HepG2 (cell line): Measurements from ENCODE around the gene GNB1. TPM values are rescaled to one million over a fixed set of nuclear protein-coding genes. Genes with fewer than 3 reads are reported as not detected.

Experiments
- ATAC-seq: fragments of 200-7000 bp; cut with Tn5 transposase; 3 replicates; pipeline ENCODE4 v1.9.1; 2020; ENCODE audit warnings: mild to moderate bottlenecking, moderate library complexity
- BruUV-seq: library from RNA; stranded (reverse); fragments of 400-500 nt; replicated peaks from 2 replicates; lab custom pipeline; 2021; lab: Mats Ljungman, UMichigan
- CTCF ChIA-PET: fragments of 300-600 bp; formaldehyde crosslinking; extraction: SDS; loops from one replicate; lab custom pipeline; 2021; ENCODE audit warnings: low total read pairs, inconsistent platforms, low intra/inter-chr PET ratio; lab: Yijun Ruan, JAX
- POLR2A ChIA-PET: fragments of 350-600 bp; sonication (Branson Sonifier 250); formaldehyde crosslinking; loops from one replicate; lab custom pipeline; 2020; ENCODE audit warnings: antibody characterized with exemption, inconsistent platforms; lab: Yijun Ruan, JAX
- DNase-seq: peaks from one replicate; pipeline ENCODE4 v3.0.0-alpha.2; 2015; ENCODE audit warnings: low spot score
- FAIRE-seq: peaks from 3 replicates; lab custom pipeline; 2011; peaks lifted over from hg19 to GRCh38; lab: Jason Lieb, UNC
- H2AFZ ChIP-seq: one replicate; pipeline ENCODE4 v1.6.1; 2011; ENCODE audit warnings: low read length, inconsistent platforms
- H3K27ac ChIP-seq: fragments of 300-600 bp; 3 replicates; pipeline ENCODE4 v1.8.0; 2011; ENCODE audit warnings: mixed run types, mild to moderate bottlenecking, mixed read lengths, low read length, inconsistent platforms; ENCODE audit not compliant: insufficient read depth; ENCODE audit errors: extremely low read length
- H3K27me3 ChIP-seq, 2 experiments: fragments of 200-600 bp in 1 of 2; 2 replicates in 1 of 2; 3 replicates in 1 of 2; pipeline versions ENCODE4 v1.6.0 to v1.8.0; 2011; ENCODE audit warnings: low read length in 2 of 2, mild to moderate bottlenecking in 2 of 2, moderate library complexity in 2 of 2, inconsistent platforms in 1 of 2; ENCODE audit not compliant: insufficient read depth in 2 of 2, control insufficient read depth in 1 of 2
- H3K36me3 ChIP-seq, 2 experiments: fragments of 200-600 bp in 1 of 2; replicated peaks in 1 of 2; 2 replicates in 1 of 2; 3 replicates in 1 of 2; pipeline versions ENCODE4 v1.5.1 to v1.8.0; 2011; ENCODE audit warnings: low read length in 2 of 2, inconsistent platforms in 1 of 2; ENCODE audit not compliant: insufficient read depth in 2 of 2, control insufficient read depth in 1 of 2
- H3K4me1 ChIP-seq: 2 replicates; pipeline ENCODE4 v1.5.1; 2012; ENCODE audit warnings: low read length, inconsistent platforms; ENCODE audit not compliant: insufficient read depth
- H3K4me2 ChIP-seq: 2 replicates; pipeline ENCODE4 v1.6.0; 2011; ENCODE audit warnings: low read depth, low read length, inconsistent platforms
- H3K4me3 ChIP-seq, 3 experiments: fragments of 200-600 bp in 1 of 3; sonication (generic), shearing (Covaris generic) in 1 of 3; replicated peaks in 1 of 3; 2 replicates each; pipeline ENCODE4 v1.5.1; 2011 to 2016; ENCODE audit warnings: low read length in 3 of 3, inconsistent platforms in 2 of 3, low read depth in 2 of 3, mild to moderate bottlenecking in 2 of 3, control low read depth in 1 of 3, mixed read lengths in 1 of 3; ENCODE audit not compliant: insufficient read depth in 1 of 3
- H3K79me2 ChIP-seq: one replicate; pipeline ENCODE4 v1.6.1; 2011; ENCODE audit warnings: low read length, inconsistent platforms; ENCODE audit not compliant: insufficient read depth
- H3K9ac ChIP-seq: 2 replicates; pipeline ENCODE4 v1.6.0; 2011; ENCODE audit warnings: mild to moderate bottlenecking, low read depth, low read length, inconsistent platforms; ENCODE audit not compliant: insufficient read depth
- H3K9me3 ChIP-seq: 2 replicates; pipeline ENCODE4 v1.5.1; 2012; ENCODE audit warnings: mild to moderate bottlenecking, low read length
- H4K20me1 ChIP-seq: 2 replicates; pipeline ENCODE4 v1.6.0; 2011; ENCODE audit warnings: inconsistent platforms, mild to moderate bottlenecking, low read length, moderate library complexity; ENCODE audit not compliant: insufficient read depth
- ATAD3A ChIP-seq: sonication (generic); formaldehyde crosslinking; IDR thresholded peaks from 2 replicates; pipeline ENCODE4 v1.4.0; 2020; ENCODE audit warnings: missing genetic modification reagents
- MIXL1 ChIP-seq: IDR thresholded peaks from 2 replicates; pipeline ENCODE4 v1.6.1; 2016
- NFYB ChIP-seq: sonication (generic); formaldehyde crosslinking; IDR thresholded peaks from 2 replicates; pipeline ENCODE4 v1.4.0; 2020; ENCODE audit warnings: missing genetic modification reagents
- SMAD9 ChIP-seq: sonication (generic); formaldehyde crosslinking; IDR thresholded peaks from 2 replicates; pipeline ENCODE4 v1.5.1; 2020; ENCODE audit warnings: mild to moderate bottlenecking, missing genetic modification reagents
- SRSF9 ChIP-seq: fragments of 200-400 bp; formaldehyde crosslinking; IDR thresholded peaks from 2 replicates; pipeline ENCODE4 v1.6.1; 2018; ENCODE audit warnings: borderline replicate concordance, mild to moderate bottlenecking, low read depth, low read length; ENCODE audit not compliant: insufficient read depth, poor library complexity, severe bottlenecking
- ZNF24 ChIP-seq: fragments of 450-650 bp; IDR thresholded peaks from 2 replicates; pipeline ENCODE4 v1.6.1; 2017; ENCODE audit warnings: antibody characterized with exemption, mild to moderate bottlenecking
- ZNF383 ChIP-seq: sonication (generic); formaldehyde crosslinking; IDR thresholded peaks from 2 replicates; pipeline ENCODE4 v1.4.0; 2020; ENCODE audit warnings: missing genetic modification reagents, mild to moderate bottlenecking, borderline replicate concordance
- ZNF44 ChIP-seq: sonication (generic); formaldehyde crosslinking; IDR thresholded peaks from 2 replicates; pipeline ENCODE4 v1.5.1; 2020; ENCODE audit warnings: mild to moderate bottlenecking, missing genetic modification reagents
- ZNF558 ChIP-seq: sonication (generic); formaldehyde crosslinking; IDR thresholded peaks from 2 replicates; pipeline ENCODE4 v1.9.0; 2022; ENCODE audit warnings: mild to moderate bottlenecking, missing genetic modification reagents, borderline replicate concordance
- ZNF567 ChIP-seq: sonication (generic); formaldehyde crosslinking; IDR thresholded peaks from 2 replicates; pipeline ENCODE4 v1.8.1; 2023; ENCODE audit warnings: mild to moderate bottlenecking, missing genetic modification reagents, borderline replicate concordance
- WGBS: methylation state at CpG from one replicate; pipeline ENCODE4 v1.1.6; 2017; ENCODE audit warnings: low lambda C conversion rate; 5-methylcytosine and 5-hydroxymethylcytosine counted together
- in situ Hi-C: cut with HindIII; loops from 2 replicates; pipeline ENCODE4 v1.10.0; 2017; ENCODE audit warnings: low pct_unique_long_range_greater_than_20kb; ENCODE audit not compliant: extremely low pct_ligation_motif_present
- intact Hi-C: fragments of 100-400 bp; cut with micrococcal nuclease; formaldehyde crosslinking; loops from one replicate; pipeline ENCODE4 v1.10.0; 2022; ENCODE audit not compliant: unreplicated experiment
- polyA plus RNA-seq, 8 experiments: library from polyadenylated mRNA; depleted of rRNA in 3 of 8; stranded (reverse) in 7 of 8; unstranded in 1 of 8; fragments of >200 nt; fragmentation: Illumina TruSeq in 4 of 8; extraction: Trizol in 4 of 8; gene quantifications; 2 replicates each; pipeline versions ENCODE4 v1.2.1 to v1.2.3, GENCODE V29; 2011 to 2016; ENCODE audit warnings: low read depth in 4 of 8, missing spikeins in 1 of 8, mixed read lengths in 1 of 8; ENCODE audit not compliant: insufficient read depth in 1 of 8
- total RNA-seq, 5 experiments: library from RNA; depleted of rRNA; stranded (reverse); fragments of >200 nt; fragmentation: Illumina TruSeq; extraction: Trizol; gene quantifications; 2 replicates each; pipeline ENCODE4 v1.2.3, GENCODE V29; 2016; ENCODE audit warnings: low read depth in 1 of 5

Gene GNB1
- total and polyA plus RNA-seq, 2 of the 13 experiments (the other 11 are each of a cell fraction or from before 2014, with no cell fraction given) = 66.2 to 327 TPM

GRCh38 chr1:1841575-1841995, 49.3 kb downstream of the GNB1 start:
- ATAC-seq (no peak), FAIRE-seq (no peak), DNase-seq (no peak)
- no peak overlapping the region for H3K4me3 ChIP-seq
- H3K9ac ChIP-seq = no peak overlapping the region
- peaks cover 6 to 9% of the 10 kb centered on the region in 2 experiments; a peak in 2 of 5 replicates for H3K36me3 ChIP-seq
- H2AFZ ChIP-seq = no peak overlapping the region
- no peaks in the 10 kb centered on the region for H3K27me3 ChIP-seq
- intact Hi-C loops (no loop called here), in situ Hi-C loops (no loop called here)
- BruUV-seq = no TSS peak
- ChIA-PET CTCF (no interaction called here), POLR2A (no interaction called here)
- no peak overlapping the region for H3K4me2 ChIP-seq
- peaks cover 4% of the 10 kb centered on the region for H3K4me1 ChIP-seq
- peaks cover 36% of the 10 kb centered on the region for H4K20me1 ChIP-seq
- no peak for TF ChIP-seq NFYB (CRISPR knock-in tag)
- TF ChIP-seq ATAD3A (CRISPR knock-in tag) = no peak
- TF ChIP-seq MIXL1 (CRISPR knock-in tag) = no peak
- TF ChIP-seq ZNF558 (CRISPR knock-in tag) = no peak
- no peak for TF ChIP-seq SRSF9
- no peak for TF ChIP-seq ZNF567 (CRISPR knock-in tag)
- no peak for TF ChIP-seq ZNF24
- no peak for TF ChIP-seq SMAD9
- no peak for TF ChIP-seq ZNF44 (CRISPR knock-in tag)
- no peak for TF ChIP-seq ZNF383 (CRISPR knock-in tag)
- no peaks in the 10 kb centered on the region for H3K9me3 ChIP-seq
- H3K79me2 ChIP-seq = peaks cover 70% of the 10 kb centered on the region
- no peak overlapping the region for H3K27ac ChIP-seq
- 99% methylated on average over 3 of the region's 3 CpGs for WGBS
